G401.6 (cell line): ENCODE data around the gene ELAVL1.
"Not testable (repeated sequence)": the region's sequence is repeated elsewhere in the genome, so short reads cannot be mapped to it uniquely, and the experiment has no call there.

Experiments
- FAIRE-seq: peaks from 2 replicates; lab custom pipeline; 2012; peaks lifted over from hg19 to GRCh38; lab: Jason Lieb, UNC

Gene ELAVL1

GRCh38 chr19:7921302-7921966, 84.0 kb downstream of the ELAVL1 start:
- no peak for FAIRE-seq

DNA sequence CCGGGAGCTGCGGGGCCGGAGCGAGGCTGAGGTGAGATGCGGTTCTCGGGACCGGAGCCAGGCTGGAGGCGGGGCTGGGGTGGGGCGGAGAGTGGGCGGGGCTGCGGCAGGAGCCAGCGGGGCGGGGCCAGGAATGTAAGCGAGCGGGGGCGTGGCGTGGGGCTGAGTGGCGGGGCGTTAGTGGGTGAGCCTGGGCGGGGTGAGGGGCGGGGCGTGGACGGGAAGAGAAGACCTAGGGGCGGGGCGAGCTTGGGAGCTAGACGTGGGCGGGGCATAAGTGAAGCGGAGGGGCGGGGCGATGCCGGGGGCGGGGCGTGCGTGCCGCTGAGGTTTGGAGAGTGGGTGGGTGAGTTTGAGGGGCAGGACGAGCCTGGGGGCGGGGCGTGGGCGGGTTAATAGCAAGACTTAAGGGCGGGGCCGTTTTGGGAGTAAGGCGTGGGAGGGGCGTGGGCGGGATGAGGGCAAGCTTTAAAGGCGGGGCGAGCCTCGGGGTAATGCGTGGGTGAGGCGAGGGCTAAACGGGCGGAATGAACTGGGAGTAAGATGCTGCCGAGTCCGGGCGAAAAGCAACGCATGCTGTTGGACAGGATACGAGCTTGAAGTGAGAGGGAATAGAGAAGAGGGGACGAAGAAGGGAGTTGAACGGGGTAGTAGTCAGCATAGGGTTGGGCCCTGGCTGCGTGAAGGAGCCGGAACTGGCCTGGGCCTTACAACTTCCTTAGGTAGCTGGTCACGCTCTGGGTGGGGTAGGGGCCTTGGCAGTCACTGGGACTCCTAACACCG, 84.7 kb downstream of the ELAVL1 start:
- FAIRE-seq = peak; percentile 59

- FAIRE-seq = peak; percentile 75
Measured at GRCh38 chr19:7919610-7920518, 85.6 kb downstream of the ELAVL1 start, which contains the start of gene SNAPC2. Gene SNAPC2 (plus strand): TSS chr19:7920338. CDS start chr19:7920367, 29 bp downstream.

DNA sequence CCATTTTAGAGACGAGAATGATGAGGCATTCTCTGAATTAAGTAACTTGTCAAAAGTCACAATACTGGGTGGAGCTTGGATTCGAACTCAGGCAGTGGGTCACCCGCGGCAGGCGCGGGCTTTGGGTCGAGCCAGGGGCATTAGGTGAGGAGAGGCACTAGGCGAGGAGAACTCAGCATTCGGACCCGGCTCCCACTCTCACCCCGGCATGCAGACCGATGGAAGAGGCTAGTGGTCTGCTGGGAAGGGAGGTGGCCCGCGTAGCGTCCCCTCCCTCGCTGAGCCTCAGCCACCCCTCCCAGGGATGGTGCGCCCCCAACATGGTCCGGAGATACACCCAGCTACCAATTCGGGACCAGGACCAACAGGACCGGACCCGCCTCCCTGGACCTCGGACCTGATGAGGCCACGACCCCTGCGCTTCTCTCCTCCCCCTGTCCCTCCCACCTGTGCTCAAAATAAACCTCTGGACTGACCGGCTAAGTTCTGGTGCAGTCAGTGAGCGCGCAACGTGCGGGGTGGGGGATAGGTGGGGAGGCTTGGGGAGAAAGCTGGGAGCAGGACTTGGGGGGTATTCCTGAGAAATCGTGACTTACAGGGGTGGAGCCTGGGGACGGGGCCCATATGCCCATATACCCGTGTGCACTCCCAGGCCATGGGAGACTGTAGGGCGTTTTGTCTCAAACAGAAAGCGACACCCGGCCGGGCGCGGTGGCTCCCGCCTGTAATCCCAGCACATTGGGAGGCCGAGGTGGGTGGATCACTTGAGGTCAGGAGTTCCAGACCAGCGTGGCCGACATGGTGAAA, 86.6 kb downstream of the ELAVL1 start:
- FAIRE-seq = no peak

DNA sequence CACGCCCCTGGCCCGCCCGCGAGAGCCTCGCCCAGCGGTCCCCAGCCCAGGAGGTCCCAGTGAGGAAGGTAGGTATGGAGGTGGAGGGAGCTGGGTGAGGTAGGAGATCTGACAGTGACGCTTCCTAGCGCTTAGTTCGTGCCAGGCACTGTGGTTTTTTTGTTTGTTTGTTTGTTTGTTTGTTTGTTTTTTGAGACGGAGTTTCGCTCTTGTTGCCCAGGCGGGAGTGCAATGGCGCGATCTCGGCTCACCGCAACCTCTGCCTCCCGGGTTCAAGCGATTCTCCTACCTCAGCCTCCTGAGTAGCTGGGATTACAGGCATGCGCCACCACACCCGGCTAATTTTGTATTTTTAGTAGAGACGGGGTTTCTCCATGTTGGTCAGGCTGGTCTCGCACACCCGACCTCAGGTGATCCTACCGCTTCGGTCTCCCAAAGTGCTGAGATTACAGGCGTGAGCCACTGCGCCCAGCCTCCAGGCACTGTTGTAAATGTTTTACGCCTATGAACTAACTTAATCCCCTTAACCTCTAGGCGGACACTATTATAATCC, 87.3 kb downstream of the ELAVL1 start:
- not testable (repeated sequence) for FAIRE-seq

GRCh38 chr19:7917267-7918061, 88.0 kb downstream of the ELAVL1 start:
- FAIRE-seq = no peak

DNA sequence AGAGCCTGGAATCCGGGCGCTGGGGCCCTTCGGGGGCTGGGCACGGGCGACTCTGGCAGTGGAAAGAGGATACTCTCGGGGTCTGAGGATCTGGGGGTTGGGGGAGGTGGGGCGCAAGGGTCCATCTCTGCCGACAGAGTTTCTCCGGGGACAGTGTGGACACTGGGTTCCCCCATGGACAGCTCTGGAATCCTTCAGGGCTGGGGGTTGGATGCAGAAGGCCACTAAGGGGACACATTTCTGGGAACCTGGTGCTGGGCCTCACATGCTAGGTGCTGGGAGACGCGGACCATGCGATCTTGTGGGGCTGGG, 88.5 kb downstream of the ELAVL1 start:
- FAIRE-seq = no peak

DNA sequence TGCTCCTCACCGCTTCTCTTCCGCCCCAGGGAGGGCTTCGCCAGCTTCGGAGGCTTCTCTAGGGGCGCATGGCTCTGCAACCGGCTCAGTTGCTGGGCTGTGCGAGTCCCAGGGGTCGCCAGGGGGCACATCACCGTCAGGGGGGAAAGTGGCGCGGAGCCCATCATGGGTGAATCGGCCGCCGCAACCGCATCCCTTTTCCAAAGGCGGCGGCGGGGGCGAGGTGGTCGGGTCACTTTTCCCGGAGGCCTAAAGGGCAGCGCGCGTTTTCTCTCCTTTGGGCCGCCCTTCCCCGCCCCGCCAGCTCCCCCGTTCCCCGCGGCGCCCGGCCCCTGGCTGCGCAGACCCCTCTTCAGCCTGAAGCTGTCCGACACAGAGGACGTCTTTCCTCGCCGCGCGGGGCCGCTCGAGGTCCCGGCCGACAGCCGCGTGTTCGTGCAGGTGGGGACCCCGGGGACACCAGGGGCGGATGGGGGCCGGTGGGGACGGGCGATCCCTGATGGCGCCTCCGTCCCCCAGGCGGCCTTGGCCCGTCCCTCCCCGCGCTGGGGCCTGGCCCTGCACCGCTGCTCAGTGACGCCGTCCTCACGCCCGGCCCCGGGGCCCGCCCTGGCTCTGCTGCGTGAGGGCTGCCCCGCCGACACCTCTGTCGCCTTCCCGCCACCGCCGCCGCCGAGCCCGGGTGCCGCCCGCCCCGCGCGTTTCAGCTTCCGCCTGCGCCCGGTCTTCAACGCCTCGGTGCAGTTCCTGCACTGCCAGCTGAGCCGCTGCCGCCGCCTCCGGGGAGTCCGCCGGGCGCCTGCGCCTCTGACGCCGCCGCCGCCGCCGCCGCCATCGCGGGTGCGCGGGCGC, 89.1 kb downstream of the ELAVL1 start:
- no peak for FAIRE-seq

DNA sequence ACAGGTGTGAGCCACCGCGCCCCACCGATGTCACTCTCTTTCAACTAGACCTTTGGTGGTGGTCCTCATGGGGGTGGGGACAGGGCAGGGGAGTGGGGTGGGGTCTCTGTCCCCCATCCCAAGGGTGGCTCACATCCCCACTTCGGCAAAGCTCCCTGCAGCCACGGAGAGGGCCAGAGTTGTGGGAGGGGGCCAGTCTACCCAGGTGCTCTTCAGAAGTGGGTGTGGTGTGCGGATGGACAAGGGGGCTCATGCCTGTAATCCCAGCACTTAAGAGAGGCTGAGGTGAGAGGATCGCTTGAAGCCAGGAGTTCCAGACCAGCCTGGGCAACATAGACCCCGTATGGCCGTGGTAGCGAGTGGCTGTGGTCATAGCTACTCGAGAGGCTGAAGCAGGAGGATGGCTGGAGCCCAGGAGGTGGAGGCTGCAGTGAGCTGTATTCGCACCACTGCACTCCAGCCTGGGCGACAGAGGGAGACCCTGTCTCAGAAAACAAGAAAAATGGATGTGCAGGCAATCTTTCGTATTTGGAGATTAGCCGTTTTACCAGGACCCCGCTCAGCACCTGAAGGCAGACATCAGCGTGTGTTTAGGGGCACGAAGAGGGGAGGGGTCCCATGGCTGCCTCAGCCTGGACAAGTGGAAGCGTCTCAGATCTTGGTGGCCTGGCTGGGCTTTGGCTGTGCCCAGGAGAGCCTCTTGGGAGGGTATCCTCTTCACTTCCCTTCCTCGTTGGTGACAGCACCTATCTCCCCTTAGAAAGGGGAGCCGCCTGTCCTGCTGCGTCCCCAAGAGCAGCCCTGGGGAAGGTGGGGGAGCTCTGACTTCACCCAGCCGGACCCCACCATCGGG, 90.0 kb downstream of the ELAVL1 start:
- no peak for FAIRE-seq

DNA sequence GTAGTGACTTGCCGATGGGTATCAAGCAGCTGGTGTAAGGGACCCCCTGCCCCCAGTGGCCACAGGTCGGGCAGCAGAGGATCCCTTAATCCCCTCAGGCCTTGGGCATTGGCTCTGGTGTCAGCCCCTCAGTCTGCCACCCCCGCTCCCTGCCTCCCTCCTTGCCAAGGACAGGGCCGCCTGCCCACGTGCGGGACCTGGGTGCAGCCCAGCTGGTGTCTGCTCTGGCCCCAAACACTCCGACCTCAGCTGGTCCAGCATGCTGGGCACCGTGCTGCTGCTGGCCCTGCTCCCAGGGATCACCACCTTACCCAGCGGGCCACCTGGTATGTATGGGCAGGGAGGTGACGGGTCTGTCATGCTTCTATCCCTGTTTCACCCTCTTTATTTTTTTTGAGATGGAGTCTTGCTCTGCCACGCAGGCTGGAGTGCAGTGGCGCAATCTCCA, 90.8 kb downstream of the ELAVL1 start, which contains the start of gene TGFBR3L:
TSS of gene TGFBR3L (plus strand) at position 233 of the 448 bp plus-strand sequence.
- FAIRE-seq = no peak

GRCh38 chr19:7914099-7914498, 91.3 kb downstream of the ELAVL1 start:
- FAIRE-seq = no peak

DNA sequence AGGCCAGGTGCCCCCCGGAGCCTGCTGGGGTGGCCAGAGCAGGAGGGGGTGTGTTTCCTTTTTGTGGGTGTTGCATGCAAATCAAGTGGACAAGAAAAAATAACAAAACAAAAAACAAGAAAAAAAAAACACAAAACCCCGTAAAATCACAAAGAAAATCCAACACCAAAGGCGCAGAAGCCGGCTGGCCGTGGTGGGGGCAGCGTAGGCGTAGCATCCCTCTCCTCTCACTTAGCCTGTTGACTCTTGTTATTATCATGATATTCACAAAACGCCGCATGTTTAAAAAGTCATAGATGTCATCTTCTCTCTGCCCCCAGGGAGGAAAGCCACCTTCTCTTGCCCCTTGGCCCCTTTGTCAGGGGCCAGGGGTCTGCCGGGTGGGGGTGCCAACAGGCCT, 91.8 kb downstream of the ELAVL1 start:
- no peak for FAIRE-seq

GRCh38 chr19:7912697-7913564, 92.5 kb downstream of the ELAVL1 start:
- no peak for FAIRE-seq

- FAIRE-seq = no peak
Measured at GRCh38 chr19:7912144-7912696, 93.2 kb downstream of the ELAVL1 start.

DNA sequence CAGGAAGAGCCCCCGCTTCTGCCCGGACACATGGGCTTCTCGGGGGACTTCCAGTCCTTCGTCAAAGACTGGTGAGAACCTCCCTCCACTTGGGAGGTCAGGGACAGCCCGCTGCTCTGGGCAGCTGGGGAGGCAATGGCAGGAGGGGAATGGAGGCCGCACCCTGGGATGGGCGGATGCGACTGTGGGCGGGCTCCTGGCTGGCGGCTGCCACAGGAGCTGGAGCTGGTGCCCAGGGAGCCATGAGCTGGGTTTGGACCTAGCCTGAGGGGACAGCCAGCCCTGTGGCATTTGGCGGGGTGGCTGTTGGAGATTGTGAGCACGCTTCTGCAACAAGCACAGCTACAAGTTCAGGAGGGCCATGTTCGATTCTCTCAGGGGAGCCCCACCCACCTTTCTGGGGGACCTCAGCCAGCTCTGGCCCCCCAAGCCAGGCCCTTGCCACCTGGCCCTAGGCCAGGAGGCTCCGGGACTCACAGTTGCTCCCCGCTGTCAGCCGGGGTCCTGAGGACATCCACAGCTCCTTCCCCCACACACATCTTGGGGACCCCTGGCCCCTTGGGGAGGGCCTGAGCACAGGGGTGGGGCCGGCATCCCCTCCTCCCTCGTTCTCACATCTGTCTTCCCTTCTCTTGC, 93.8 kb downstream of the ELAVL1 start:
- no peak for FAIRE-seq

DNA sequence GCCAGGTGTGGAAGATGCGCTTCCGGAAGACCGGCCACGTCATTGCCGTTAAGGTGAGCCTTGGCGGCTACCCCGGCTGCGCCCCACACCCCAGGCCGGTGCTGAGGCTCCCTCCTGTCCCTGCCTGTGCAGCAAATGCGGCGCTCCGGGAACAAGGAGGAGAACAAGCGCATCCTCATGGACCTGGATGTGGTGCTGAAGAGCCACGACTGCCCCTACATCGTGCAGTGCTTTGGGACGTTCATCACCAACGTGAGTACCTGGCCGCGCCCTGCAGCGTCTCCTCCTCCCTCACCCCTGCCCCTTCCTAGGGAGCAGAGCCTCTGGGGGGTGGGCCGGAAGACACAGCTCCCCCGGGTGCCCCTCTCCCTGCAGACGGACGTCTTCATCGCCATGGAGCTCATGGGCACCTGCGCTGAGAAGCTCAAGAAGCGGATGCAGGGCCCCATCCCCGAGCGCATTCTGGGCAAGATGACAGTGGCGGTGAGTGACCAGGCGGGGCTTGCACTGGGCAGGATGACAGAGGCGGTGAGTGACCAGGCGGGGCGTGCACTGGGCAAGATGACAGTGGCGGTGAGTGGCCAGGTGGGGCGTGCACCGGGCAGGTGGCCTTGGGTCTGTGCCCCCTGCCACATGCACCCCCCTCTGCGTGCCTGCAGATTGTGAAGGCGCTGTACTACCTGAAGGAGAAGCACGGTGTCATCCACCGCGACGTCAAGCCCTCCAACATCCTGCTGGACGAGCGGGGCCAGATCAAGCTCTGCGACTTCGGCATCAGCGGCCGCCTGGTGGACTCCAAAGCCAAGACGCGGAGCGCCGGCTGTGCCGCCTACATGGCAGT, 94.9 kb downstream of the ELAVL1 start:
- FAIRE-seq = no peak
